HepG2 (cell line): ENCODE measurements around the gene STK39. TPM values are rescaled to one million over a fixed set of nuclear protein-coding genes. Genes with fewer than 3 reads are reported as not detected.

Experiments used
- ATF7-NPFF ChIP-seq: sonication (generic); formaldehyde crosslinking; IDR thresholded peaks from 2 replicates; pipeline ENCODE4 v1.8.1; 2023; ENCODE audit warnings: mild to moderate bottlenecking, low read depth, missing genetic modification reagents, moderate library complexity
- BHLHE40 ChIP-seq: IDR thresholded peaks from 2 replicates; pipeline ENCODE4 v1.6.1; 2011; ENCODE audit warnings: low read length, improper control_type of control experiment
- KDM6A ChIP-seq: IDR thresholded peaks from 2 replicates; pipeline ENCODE4 v1.6.1; 2016; ENCODE audit warnings: low read depth
- LCORL ChIP-seq, 2 experiments: fragments of 450-650 bp in 1 of 2; sonication (generic) in 1 of 2; formaldehyde crosslinking in 1 of 2; IDR thresholded peaks; 2 replicates each; pipeline versions ENCODE4 v1.5.0 to v1.6.1; 2017 to 2020; ENCODE audit warnings: antibody characterized with exemption in 1 of 2, missing genetic modification reagents in 1 of 2
- MXD4 ChIP-seq: IDR thresholded peaks from 2 replicates; pipeline ENCODE4 v1.6.1; 2016; ENCODE audit warnings: mild to moderate bottlenecking, missing biosample characterization, missing genetic modification reagents
- POLR2A ChIP-seq, 2 experiments: IDR thresholded peaks; 2 replicates each; pipeline ENCODE4 v1.6.1; 2011; ENCODE audit warnings: low read depth in 2 of 2, low read length in 2 of 2, mild to moderate bottlenecking in 1 of 2, moderate library complexity in 1 of 2; ENCODE audit not compliant: insufficient read depth in 1 of 2
- RFXANK ChIP-seq: IDR thresholded peaks from 2 replicates; pipeline ENCODE4 v1.6.1; 2016
- RFXAP ChIP-seq: sonication (generic); formaldehyde crosslinking; IDR thresholded peaks from 2 replicates; pipeline ENCODE4 v1.4.0; 2020; ENCODE audit warnings: missing genetic modification reagents, borderline replicate concordance
- SETDB1 ChIP-seq: sonication (generic); formaldehyde crosslinking; IDR thresholded peaks from 2 replicates; pipeline ENCODE4 v1.5.1; 2020; ENCODE audit warnings: missing genetic modification reagents, mild to moderate bottlenecking, borderline replicate concordance
- SNRNP70 ChIP-seq: fragments of 200-400 bp; formaldehyde crosslinking; IDR thresholded peaks from 2 replicates; pipeline ENCODE4 v1.6.1; 2017; ENCODE audit warnings: mild to moderate bottlenecking, low read depth, low read length, moderate library complexity
- ZNF567 ChIP-seq: sonication (generic); formaldehyde crosslinking; IDR thresholded peaks from 2 replicates; pipeline ENCODE4 v1.8.1; 2023; ENCODE audit warnings: mild to moderate bottlenecking, missing genetic modification reagents, borderline replicate concordance
- ZNF660 ChIP-seq: sonication (generic); formaldehyde crosslinking; IDR thresholded peaks from 2 replicates; pipeline ENCODE4 v1.5.1; 2020; ENCODE audit warnings: mild to moderate bottlenecking, low read depth, missing genetic modification reagents, borderline replicate concordance
- ZNF776 ChIP-seq: sonication (generic); formaldehyde crosslinking; IDR thresholded peaks from 2 replicates; pipeline ENCODE4 v1.4.0; 2020; ENCODE audit warnings: mild to moderate bottlenecking, missing genetic modification reagents
- ZSCAN21 ChIP-seq: sonication (generic); formaldehyde crosslinking; IDR thresholded peaks from 2 replicates; pipeline ENCODE4 v1.8.0; 2022; ENCODE audit warnings: mild to moderate bottlenecking, missing genetic modification reagents, moderate library complexity, borderline replicate concordance
- polyA plus RNA-seq, 8 experiments: library from polyadenylated mRNA; depleted of rRNA in 3 of 8; stranded (reverse) in 7 of 8; unstranded in 1 of 8; fragments of >200 nt; fragmentation: Illumina TruSeq in 4 of 8; extraction: Trizol in 4 of 8; gene quantifications; 2 replicates each; pipeline versions ENCODE4 v1.2.1 to v1.2.3, GENCODE V29; 2011 to 2016; ENCODE audit warnings: low read depth in 4 of 8, missing spikeins in 1 of 8, mixed read lengths in 1 of 8; ENCODE audit not compliant: insufficient read depth in 1 of 8
- total RNA-seq, 5 experiments: library from RNA; depleted of rRNA; stranded (reverse); fragments of >200 nt; fragmentation: Illumina TruSeq; extraction: Trizol; gene quantifications; 2 replicates each; pipeline ENCODE4 v1.2.3, GENCODE V29; 2016; ENCODE audit warnings: low read depth in 1 of 5
- TF ChIP-seq, protein P1 (sequence below): sonication (generic); formaldehyde crosslinking; IDR thresholded peaks from 2 replicates; pipeline ENCODE4 v1.5.1; 2020; ENCODE audit warnings: missing genetic modification reagents, mild to moderate bottlenecking, borderline replicate concordance
- TF ChIP-seq, protein P2 (sequence below): IDR thresholded peaks from 2 replicates; pipeline ENCODE4 v1.4.0; 2020; ENCODE audit warnings: mild to moderate bottlenecking, missing genetic modification reagents
- TF ChIP-seq, protein P3 (sequence below): IDR thresholded peaks from 2 replicates; pipeline ENCODE4 v1.6.1; 2018; ENCODE audit warnings: missing genetic modification reagents
- TF ChIP-seq, protein P4 (sequence below): sonication (generic); formaldehyde crosslinking; IDR thresholded peaks from 2 replicates; pipeline ENCODE4 v1.4.0; 2020; ENCODE audit warnings: missing genetic modification reagents, borderline replicate concordance
- TF ChIP-seq, protein P5 (sequence below): sonication (generic); formaldehyde crosslinking; IDR thresholded peaks from 2 replicates; pipeline ENCODE4 v1.8.0; 2022; ENCODE audit warnings: low read depth, missing genetic modification reagents

STK39 gene
- total and polyA plus RNA-seq, 2 of the 13 experiments (the other 11 are each of a cell fraction or from before 2014, with no cell fraction given): 27.3 to 38.4 TPM

DNA sequence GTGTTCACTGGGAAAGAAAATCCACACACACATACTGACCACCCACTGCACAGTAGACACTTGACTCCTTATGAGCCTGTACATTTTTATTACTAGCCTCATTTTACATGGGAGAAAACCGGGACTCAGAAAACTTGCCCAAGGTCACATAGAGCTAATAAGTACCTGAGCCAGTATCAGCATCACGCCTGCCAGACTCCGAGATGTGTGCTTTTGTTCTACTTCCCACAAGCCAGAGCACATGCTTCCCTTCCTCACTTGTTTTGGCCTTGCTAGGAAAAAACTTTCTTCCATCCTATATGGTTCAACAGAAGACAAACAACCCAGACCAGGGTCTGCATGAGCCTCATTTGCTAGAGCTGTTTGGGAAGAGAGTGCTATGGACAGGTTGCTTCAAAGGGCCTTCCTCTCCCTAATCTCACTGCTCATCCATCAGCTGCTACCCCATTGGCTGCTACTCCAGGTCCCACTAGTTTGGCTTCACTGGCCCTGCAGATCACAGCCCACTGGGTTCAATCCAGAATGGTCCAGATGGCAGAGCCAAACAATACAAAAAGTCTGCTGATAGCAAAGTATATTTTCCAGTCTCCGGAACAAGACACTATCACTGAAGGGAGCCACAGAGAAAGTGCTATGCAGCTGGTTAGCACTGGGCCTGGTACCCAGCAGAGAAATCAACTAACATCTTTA, 63.9 kb downstream of the STK39 start (continued):
- TF ChIP-seq, protein P1, sequence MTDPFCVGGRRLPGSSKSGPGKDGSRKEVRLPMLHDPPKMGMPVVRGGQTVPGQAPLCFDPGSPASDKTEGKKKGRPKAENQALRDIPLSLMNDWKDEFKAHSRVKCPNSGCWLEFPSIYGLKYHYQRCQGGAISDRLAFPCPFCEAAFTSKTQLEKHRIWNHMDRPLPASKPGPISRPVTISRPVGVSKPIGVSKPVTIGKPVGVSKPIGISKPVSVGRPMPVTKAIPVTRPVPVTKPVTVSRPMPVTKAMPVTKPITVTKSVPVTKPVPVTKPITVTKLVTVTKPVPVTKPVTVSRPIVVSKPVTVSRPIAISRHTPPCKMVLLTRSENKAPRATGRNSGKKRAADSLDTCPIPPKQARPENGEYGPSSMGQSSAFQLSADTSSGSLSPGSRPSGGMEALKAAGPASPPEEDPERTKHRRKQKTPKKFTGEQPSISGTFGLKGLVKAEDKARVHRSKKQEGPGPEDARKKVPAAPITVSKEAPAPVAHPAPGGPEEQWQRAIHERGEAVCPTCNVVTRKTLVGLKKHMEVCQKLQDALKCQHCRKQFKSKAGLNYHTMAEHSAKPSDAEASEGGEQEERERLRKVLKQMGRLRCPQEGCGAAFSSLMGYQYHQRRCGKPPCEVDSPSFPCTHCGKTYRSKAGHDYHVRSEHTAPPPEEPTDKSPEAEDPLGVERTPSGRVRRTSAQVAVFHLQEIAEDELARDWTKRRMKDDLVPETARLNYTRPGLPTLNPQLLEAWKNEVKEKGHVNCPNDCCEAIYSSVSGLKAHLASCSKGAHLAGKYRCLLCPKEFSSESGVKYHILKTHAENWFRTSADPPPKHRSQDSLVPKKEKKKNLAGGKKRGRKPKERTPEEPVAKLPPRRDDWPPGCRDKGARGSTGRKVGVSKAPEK (CRISPR knock-in tag): no peak
- TF ChIP-seq ZNF660 (CRISPR knock-in tag) (no peak), POLR2A (IDR thresholded peaks at IDR 0.05; ENCODE audit: insufficient read depth in 1 of 2, low read depth in 2 of 2, low read length in 2 of 2) (no peak), ZSCAN21 (no peak), KDM6A (CRISPR knock-in tag) (no peak), ZNF567 (no peak), SNRNP70 (no peak), BHLHE40 (no peak), ATF7-NPFF (no peak), MXD4 (no peak), RFXAP (no peak), RFXANK (no peak), SETDB1 (no peak), ZNF776 (CRISPR knock-in tag) (no peak), LCORL (IDR thresholded peaks at IDR 0.05) (no peak), LCORL (CRISPR knock-in tag; IDR thresholded peaks at IDR 0.05) (no peak)
- TF ChIP-seq, protein P2, sequence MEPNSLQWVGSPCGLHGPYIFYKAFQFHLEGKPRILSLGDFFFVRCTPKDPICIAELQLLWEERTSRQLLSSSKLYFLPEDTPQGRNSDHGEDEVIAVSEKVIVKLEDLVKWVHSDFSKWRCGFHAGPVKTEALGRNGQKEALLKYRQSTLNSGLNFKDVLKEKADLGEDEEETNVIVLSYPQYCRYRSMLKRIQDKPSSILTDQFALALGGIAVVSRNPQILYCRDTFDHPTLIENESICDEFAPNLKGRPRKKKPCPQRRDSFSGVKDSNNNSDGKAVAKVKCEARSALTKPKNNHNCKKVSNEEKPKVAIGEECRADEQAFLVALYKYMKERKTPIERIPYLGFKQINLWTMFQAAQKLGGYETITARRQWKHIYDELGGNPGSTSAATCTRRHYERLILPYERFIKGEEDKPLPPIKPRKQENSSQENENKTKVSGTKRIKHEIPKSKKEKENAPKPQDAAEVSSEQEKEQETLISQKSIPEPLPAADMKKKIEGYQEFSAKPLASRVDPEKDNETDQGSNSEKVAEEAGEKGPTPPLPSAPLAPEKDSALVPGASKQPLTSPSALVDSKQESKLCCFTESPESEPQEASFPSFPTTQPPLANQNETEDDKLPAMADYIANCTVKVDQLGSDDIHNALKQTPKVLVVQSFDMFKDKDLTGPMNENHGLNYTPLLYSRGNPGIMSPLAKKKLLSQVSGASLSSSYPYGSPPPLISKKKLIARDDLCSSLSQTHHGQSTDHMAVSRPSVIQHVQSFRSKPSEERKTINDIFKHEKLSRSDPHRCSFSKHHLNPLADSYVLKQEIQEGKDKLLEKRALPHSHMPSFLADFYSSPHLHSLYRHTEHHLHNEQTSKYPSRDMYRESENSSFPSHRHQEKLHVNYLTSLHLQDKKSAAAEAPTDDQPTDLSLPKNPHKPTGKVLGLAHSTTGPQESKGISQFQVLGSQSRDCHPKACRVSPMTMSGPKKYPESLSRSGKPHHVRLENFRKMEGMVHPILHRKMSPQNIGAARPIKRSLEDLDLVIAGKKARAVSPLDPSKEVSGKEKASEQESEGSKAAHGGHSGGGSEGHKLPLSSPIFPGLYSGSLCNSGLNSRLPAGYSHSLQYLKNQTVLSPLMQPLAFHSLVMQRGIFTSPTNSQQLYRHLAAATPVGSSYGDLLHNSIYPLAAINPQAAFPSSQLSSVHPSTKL (CRISPR knock-in tag): 0 out of 2 replicates have a peak, but pooled peaks have one; percentile 33
- TF ChIP-seq, protein P3, sequence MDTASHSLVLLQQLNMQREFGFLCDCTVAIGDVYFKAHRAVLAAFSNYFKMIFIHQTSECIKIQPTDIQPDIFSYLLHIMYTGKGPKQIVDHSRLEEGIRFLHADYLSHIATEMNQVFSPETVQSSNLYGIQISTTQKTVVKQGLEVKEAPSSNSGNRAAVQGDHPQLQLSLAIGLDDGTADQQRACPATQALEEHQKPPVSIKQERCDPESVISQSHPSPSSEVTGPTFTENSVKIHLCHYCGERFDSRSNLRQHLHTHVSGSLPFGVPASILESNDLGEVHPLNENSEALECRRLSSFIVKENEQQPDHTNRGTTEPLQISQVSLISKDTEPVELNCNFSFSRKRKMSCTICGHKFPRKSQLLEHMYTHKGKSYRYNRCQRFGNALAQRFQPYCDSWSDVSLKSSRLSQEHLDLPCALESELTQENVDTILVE (CRISPR knock-in tag): 0 out of 2 replicates have a peak, but pooled peaks have one; percentile 39
- TF ChIP-seq, protein P4, sequence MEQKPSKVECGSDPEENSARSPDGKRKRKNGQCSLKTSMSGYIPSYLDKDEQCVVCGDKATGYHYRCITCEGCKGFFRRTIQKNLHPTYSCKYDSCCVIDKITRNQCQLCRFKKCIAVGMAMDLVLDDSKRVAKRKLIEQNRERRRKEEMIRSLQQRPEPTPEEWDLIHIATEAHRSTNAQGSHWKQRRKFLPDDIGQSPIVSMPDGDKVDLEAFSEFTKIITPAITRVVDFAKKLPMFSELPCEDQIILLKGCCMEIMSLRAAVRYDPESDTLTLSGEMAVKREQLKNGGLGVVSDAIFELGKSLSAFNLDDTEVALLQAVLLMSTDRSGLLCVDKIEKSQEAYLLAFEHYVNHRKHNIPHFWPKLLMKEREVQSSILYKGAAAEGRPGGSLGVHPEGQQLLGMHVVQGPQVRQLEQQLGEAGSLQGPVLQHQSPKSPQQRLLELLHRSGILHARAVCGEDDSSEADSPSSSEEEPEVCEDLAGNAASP (CRISPR knock-in tag): no peak
- TF ChIP-seq, protein P5, sequence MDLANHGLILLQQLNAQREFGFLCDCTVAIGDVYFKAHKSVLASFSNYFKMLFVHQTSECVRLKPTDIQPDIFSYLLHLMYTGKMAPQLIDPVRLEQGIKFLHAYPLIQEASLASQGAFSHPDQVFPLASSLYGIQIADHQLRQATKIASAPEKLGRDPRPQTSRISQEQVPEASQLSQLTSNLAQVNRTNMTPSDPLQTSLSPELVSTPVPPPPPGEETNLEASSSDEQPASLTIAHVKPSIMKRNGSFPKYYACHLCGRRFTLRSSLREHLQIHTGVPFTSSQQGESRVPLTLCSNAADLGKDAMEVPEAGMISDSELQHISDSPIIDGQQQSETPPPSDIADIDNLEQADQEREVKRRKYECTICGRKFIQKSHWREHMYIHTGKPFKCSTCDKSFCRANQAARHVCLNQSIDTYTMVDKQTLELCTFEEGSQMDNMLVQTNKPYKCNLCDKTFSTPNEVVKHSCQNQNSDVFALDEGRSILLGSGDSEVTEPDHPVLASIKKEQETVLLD: no peak
